Measurements from ENCODE around the gene TSPAN17. TPM values are rescaled to one million over a fixed set of nuclear protein-coding genes. Genes with fewer than 3 reads are reported as not detected.

Gene TSPAN17
- total and polyA plus RNA-seq, 5 donors from 2014 or later, result 26.0 to 48.8 (median 34.0) TPM

Other genes starting within 250 kb of the TSPAN17 start
- gene CLTB, start 230.9 kb upstream of the TSPAN17 start, total RNA-seq, result 85.9 TPM
- 100 to 1,000 TPM in 2 of 4 donors, 10 to 100 TPM in 2; 92.5 to 129 (median 101) TPM for gene CLTB, start 230.9 kb upstream of the TSPAN17 start, polyA plus RNA-seq
- 31.8 TPM for gene FAF2, start 199.1 kb upstream of the TSPAN17 start, total RNA-seq
- 10 to 100 TPM in 3 of 4 donors, 1 to 10 TPM in 1; 8.8 to 17.3 (median 14.0) TPM for gene FAF2, start 199.1 kb upstream of the TSPAN17 start, polyA plus RNA-seq
- 268 TPM for gene RNF44, start 110.1 kb upstream of the TSPAN17 start, total RNA-seq
- 1 to 10 TPM; 2.3 to 4.3 (median 3.4) TPM for gene RNF44, start 110.1 kb upstream of the TSPAN17 start, polyA plus RNA-seq
- 1.3 TPM for gene CDHR2, start 98.1 kb upstream of the TSPAN17 start, total RNA-seq
- gene CDHR2, start 98.1 kb upstream of the TSPAN17 start, polyA plus RNA-seq, result not detected
- gene GPRIN1, start 37.3 kb upstream of the TSPAN17 start, total RNA-seq, result 1.9 TPM
- gene GPRIN1, start 37.3 kb upstream of the TSPAN17 start, polyA plus RNA-seq, result under 1 TPM; 0.24 to 0.87 (median 0.52) TPM
- gene SNCB, start 16.9 kb upstream of the TSPAN17 start, total RNA-seq, result not detected
- gene SNCB, start 16.9 kb upstream of the TSPAN17 start, polyA plus RNA-seq, result not detected
- gene EIF4E1B, start 16.8 kb upstream of the TSPAN17 start, total RNA-seq, result not detected
- gene EIF4E1B, start 16.8 kb upstream of the TSPAN17 start, polyA plus RNA-seq, result not detected
- gene UNC5A, start 163.1 kb downstream of the TSPAN17 start, total RNA-seq, result not detected
- gene UNC5A, start 163.1 kb downstream of the TSPAN17 start, polyA plus RNA-seq, result not detected

Data from CD4-positive, CD25-positive, alpha-beta regulatory T cell (primary cell).